Measurements from ENCODE around the gene C1QTNF2. TPM values are rescaled to one million over a fixed set of nuclear protein-coding genes. Genes with fewer than 3 reads are reported as not detected.
A peak's percentile ranks its signal among the peaks of the same experiment; 100 is the strongest.

C1QTNF2 gene
- total RNA-seq (2014; rRNA removed; shearing (Covaris generic)) = 0.04 TPM in 1 of 2 replicates, not detected in the other

DNA sequence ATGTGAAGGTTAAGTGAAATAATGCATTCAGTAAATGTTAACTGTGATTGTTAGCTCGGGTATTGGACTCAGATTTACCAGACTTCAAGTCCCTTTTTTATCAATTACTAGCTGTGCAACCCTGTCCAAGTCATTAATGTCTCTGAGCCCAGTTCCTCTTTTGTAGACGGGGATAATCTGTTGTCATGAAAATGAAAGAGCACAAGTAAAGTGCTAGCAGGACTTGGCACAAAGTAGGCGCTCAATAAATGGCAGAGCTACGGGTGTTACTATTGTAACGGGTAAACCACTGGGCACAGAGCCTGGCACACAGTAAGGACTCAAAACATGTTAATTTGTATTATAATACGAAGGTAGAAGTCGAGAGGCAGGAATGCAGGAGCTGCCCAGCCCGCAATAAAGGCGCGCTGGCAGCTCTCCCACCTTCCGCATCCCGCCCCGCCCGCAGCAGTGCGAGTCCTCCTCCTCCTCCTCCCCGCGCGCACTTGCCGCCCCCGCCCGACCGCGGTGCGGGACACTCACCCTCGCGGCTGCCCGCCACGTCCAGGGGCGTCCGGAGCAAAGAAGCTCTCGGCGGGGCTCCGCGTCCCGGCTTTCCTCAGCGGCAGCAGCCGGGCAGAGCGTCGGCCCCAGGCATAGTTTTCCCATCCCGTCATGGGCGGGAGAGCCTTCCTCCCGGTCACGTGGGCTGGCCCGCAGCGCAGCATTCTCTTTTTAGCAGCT, at the start of gene C1QTNF2:
TSS of gene C1QTNF2 (minus strand) at position 637 of the 723 bp plus-strand sequence. CDS start 15,615 bp downstream, outside the sequence.
- Histone ChIP-seq H3K4me3 (ENCODE audit: insufficient read depth, low read depth, low read length) (peak within 1 kb of the TSS; percentile 45), H3K27me3 (ENCODE audit: control insufficient read depth, insufficient read depth, low read length) (peaks cover 24% of the 10 kb centered on the region), H3K36me3 (replicated peaks; ENCODE audit: control insufficient read depth, insufficient read depth, low read length) (no peaks in the 10 kb centered on the region)
- DNase-seq = peak; percentile 85

- Histone ChIP-seq H3K4me3 (ENCODE audit: insufficient read depth, low read depth, low read length) (no peak overlapping the region), H3K36me3 (replicated peaks; ENCODE audit: control insufficient read depth, insufficient read depth, low read length) (peaks cover 20% of the 10 kb centered on the region), H3K27me3 (ENCODE audit: control insufficient read depth, insufficient read depth, low read length) (no peaks in the 10 kb centered on the region)
- no peak for DNase-seq
Observed at GRCh38 chr5:160420331-160420610, 49.8 kb upstream of the C1QTNF2 start.

DNA sequence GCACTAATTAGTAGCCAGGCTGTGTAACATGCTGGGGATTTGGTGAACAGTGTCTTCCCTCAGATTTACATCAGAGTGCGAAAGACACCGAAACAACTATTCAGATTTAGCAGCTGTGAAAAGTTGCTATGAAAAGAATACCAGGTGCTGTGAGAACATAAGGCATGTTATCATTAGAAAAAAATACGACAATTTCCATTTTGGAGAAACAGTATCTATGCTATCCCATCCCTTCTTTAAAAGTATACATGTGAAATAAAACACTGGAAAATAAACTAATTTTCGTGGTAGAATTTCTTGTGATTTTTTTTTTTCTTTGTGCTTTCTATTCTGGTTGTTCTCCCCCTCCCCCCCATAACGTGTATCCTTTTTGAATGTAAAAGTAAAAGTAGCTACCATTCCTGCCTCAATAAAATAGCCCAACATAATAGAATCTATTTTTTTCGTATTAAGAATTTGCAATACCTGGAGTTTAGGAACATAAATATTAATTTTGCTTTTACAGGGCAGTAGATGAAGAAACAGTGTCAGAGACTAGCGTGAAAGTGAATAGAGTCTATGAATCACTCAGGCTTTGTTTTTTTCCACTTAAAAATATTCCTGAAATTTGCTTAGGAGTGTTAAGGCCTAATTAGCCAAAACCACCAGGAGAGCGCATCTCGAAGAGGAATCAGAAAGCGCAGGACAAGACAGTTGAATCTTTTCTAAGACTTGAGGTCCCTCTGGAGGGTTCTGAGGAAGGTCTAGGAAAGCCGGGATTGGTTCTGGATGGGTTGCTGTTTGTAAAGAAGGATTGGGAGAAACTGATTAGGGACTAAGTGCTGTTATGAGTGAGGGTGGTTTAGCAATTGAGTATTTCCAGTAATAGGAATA, 49.3 kb upstream of the C1QTNF2 start:
- Histone ChIP-seq H3K4me3 (ENCODE audit: insufficient read depth, low read depth, low read length) (peak overlapping the region; percentile 72), H3K36me3 (replicated peaks; ENCODE audit: control insufficient read depth, insufficient read depth, low read length) (peaks cover 14% of the 10 kb centered on the region), H3K27me3 (ENCODE audit: control insufficient read depth, insufficient read depth, low read length) (no peaks in the 10 kb centered on the region)
- no peak for DNase-seq

- Histone ChIP-seq H3K27me3 (ENCODE audit: control insufficient read depth, insufficient read depth, low read length) (no peaks in the 10 kb centered on the region), H3K36me3 (replicated peaks; ENCODE audit: control insufficient read depth, insufficient read depth, low read length) (peaks cover 13% of the 10 kb centered on the region), H3K4me3 (ENCODE audit: insufficient read depth, low read depth, low read length) (peak within 1 kb of the TSS; percentile 72)
- DNase-seq = peak; percentile 90
Observed at GRCh38 chr5:160418561-160419457, 48.4 kb upstream of the C1QTNF2 start, which contains the start of gene SLU7. SLU7 (minus strand) TSS chr5:160419081; CDS start chr5:160415294, 3,787 bp downstream.

DNA sequence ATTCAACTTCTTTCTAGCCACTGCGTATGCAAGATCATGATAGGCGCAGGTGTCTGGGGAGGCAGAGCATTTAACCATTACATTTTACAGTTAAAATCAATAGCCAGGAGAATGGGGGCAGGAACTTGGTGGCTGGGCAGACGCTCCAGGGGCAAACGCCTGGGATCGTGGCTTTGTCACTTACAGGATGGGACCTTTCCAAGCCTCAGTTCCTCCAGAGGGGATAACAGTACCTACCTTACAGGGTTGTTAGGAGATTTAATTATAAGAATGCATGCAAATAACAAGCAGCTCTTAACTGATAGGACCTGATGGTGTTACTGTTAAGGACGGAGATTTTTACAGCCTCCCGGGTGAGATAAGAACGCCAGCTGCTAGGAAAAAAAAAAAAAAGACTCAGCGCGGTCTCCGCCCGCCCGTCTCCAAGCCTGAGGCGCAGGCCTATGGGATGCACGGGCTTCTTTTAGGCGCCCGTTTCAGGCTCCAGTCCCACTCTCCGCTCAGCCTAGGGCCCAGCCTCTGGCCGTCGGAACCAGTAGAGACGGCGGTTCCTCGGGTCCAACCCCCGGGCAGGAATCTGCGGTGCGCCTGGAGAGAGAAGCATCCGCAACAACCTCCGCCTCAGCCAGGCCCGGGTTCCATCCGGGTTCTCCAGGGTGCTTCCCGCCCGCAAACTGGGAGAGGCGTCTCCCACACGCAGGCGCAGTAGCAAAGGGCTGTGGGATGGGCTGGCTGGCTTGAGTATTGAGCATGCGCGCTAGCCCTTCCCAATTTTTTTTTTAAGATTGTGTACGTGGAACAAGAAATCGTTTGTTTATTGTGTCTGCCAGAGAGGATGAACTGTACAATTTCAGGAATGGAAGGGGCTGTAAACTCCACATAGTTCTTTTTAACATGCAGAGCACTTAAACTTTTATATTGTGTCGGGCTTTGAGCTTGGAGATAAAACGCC, 29.3 kb upstream of the C1QTNF2 start, which contains the start of gene FAM200C:
TSS of gene FAM200C (minus strand) at position 653 of the 952 bp plus-strand sequence. CDS start 4,564 bp downstream, outside the sequence.
- Histone ChIP-seq H3K27me3 (ENCODE audit: control insufficient read depth, insufficient read depth, low read length) (no peaks in the 10 kb centered on the region), H3K4me3 (ENCODE audit: insufficient read depth, low read depth, low read length) (peak within 1 kb of the TSS; percentile 84), H3K36me3 (replicated peaks; ENCODE audit: control insufficient read depth, insufficient read depth, low read length) (peaks cover 4% of the 10 kb centered on the region)
- peak; percentile 97 for DNase-seq

GRCh38 chr5:160398806-160399205, 28.4 kb upstream of the C1QTNF2 start:
- peaks cover 3% of the 10 kb centered on the region for H3K36me3 ChIP-seq (replicated peaks; ENCODE audit: control insufficient read depth, insufficient read depth, low read length)
- no peak for DNase-seq
- H3K27me3 ChIP-seq (ENCODE audit: control insufficient read depth, insufficient read depth, low read length) = no peaks in the 10 kb centered on the region
- H3K4me3 ChIP-seq (ENCODE audit: insufficient read depth, low read depth, low read length) = peak overlapping the region; percentile 84; the same call in 1 of the 2 replicates

DNA sequence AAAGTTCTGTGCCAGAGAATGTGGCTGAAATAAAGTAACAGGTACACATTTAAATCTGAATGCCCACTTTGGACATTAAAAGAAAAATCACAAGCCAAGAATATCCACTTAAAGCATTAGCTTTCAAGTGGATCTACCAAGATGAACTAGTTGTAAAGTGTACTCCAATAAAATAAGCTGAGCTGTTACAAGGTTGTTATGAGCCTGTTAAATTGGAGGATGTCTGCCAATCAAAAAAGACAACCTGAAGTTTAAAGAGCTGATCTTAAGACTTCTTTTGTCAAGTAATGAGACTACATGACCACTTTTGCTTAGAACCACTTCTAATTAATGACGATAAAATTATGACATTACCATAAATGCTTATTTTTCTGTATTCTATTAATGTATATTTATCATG, 27.1 kb upstream of the C1QTNF2 start:
- H3K27me3 ChIP-seq (ENCODE audit: control insufficient read depth, insufficient read depth, low read length) = no peaks in the 10 kb centered on the region
- no peak overlapping the region for H3K4me3 ChIP-seq (ENCODE audit: insufficient read depth, low read depth, low read length)
- no peak for DNase-seq
- no peaks in the 10 kb centered on the region; the same call in 1 of the 2 replicates for H3K36me3 ChIP-seq (replicated peaks; ENCODE audit: control insufficient read depth, insufficient read depth, low read length)

- Histone ChIP-seq H3K27me3 (ENCODE audit: control insufficient read depth, insufficient read depth, low read length) (no peaks in the 10 kb centered on the region), H3K36me3 (replicated peaks; ENCODE audit: control insufficient read depth, insufficient read depth, low read length) (no peaks in the 10 kb centered on the region; the same call in 1 of the 2 replicates), H3K4me3 (ENCODE audit: insufficient read depth, low read depth, low read length) (no peak overlapping the region)
- no peak for DNase-seq
Observed at GRCh38 chr5:160395111-160395510, 24.7 kb upstream of the C1QTNF2 start.

DNA sequence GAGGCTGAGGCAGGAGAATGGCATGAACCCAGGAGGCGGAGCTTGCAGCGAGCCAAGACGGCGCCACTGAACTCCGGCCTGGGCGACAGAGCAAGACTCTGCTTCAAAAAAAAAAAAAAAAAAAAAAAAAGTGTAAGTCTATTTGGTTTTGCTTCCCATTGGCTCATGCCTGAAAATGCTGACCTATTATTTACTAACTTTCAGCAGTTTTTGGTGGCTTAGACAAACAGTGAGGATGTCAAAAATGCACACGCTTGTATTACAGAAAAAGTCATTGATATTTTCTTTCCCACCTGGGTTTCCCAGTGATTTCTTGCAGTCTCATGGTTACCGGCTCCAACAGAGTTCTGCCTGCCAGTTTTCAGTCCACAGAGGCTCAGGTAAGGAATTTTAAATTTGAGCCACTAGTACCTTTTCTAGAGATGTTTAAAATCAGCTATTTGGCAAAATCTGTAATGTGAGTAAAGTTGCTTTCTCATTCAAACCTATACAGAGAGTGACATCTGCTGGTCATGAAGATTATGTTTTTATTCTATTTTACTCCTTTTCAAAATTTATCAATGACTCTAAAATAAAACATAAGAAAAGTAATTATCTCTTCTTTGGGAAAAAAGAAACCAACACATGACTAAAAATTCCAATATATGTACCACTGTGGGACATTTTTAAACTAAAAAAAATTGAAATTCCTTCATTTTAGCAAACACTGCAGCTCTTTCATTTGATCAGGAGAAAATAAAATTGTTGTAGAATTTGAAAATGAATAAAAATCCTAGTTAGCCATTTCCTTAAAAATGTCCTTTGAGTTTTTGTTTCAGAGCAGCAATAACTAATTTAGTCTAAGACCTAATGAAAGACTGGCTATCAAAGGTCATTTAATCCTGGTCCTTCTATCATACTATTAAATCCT, 20.6 kb upstream of the C1QTNF2 start:
- DNase-seq = no peak
- Histone ChIP-seq H3K36me3 (replicated peaks; ENCODE audit: control insufficient read depth, insufficient read depth, low read length) (no peaks in the 10 kb centered on the region), H3K4me3 (ENCODE audit: insufficient read depth, low read depth, low read length) (no peak overlapping the region), H3K27me3 (ENCODE audit: control insufficient read depth, insufficient read depth, low read length) (no peaks in the 10 kb centered on the region)

- H3K36me3 ChIP-seq (replicated peaks; ENCODE audit: control insufficient read depth, insufficient read depth, low read length) = no peaks in the 10 kb centered on the region
Observed at GRCh38 chr5:160387445-160387844, 17.0 kb upstream of the C1QTNF2 start.

GRCh38 chr5:160385496-160385895, 15.1 kb upstream of the C1QTNF2 start:
- H3K4me3 ChIP-seq (ENCODE audit: insufficient read depth, low read depth, low read length) = no peak overlapping the region
- H3K36me3 ChIP-seq (replicated peaks; ENCODE audit: control insufficient read depth, insufficient read depth, low read length) = no peaks in the 10 kb centered on the region
- H3K27me3 ChIP-seq (ENCODE audit: control insufficient read depth, insufficient read depth, low read length) = no peaks in the 10 kb centered on the region
- DNase-seq = no peak

More at GRCh38 chr5:160387445-160387844, 17.0 kb upstream of the C1QTNF2 start:
- no peak overlapping the region for H3K4me3 ChIP-seq (ENCODE audit: insufficient read depth, low read depth, low read length)
- no peak for DNase-seq
- H3K27me3 ChIP-seq (ENCODE audit: control insufficient read depth, insufficient read depth, low read length) = no peaks in the 10 kb centered on the region

DNA sequence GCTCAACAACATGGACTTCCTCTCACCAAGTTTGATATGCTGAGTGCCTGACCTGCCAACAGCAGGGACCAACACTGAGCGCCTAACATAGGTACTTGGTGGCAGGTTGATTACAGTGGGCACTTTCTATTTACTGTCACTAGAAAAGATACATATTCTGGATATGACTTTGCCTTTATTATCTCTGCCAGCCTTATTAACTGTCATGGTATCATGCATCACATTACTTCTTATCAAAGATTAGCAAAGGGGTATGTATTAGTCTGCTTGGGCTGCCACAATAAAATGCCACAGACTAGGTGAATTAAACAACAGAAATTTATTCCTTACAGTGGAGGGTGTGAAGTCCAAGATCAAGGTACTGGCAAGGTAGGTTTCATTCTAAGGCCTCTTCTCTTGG, 14.3 kb upstream of the C1QTNF2 start:
- Histone ChIP-seq H3K4me3 (ENCODE audit: insufficient read depth, low read depth, low read length) (no peak overlapping the region), H3K36me3 (replicated peaks; ENCODE audit: control insufficient read depth, insufficient read depth, low read length) (no peaks in the 10 kb centered on the region)
- DNase-seq = no peak

More for the DNA sequence above, 14.3 kb upstream of the C1QTNF2 start:
- no peaks in the 10 kb centered on the region for H3K27me3 ChIP-seq (ENCODE audit: control insufficient read depth, insufficient read depth, low read length)
